ENCODE data around the gene KCNS1.

GRCh38 chr20:45061244-45061643 is 39.7 kb downstream of the KCNS1 start:
- TF ChIP-seq SP1 (IDR thresholded peaks at IDR 0.05) (no peak), TARDBP (IDR thresholded peaks at IDR 0.05) (no peak), FOXK2 (IDR thresholded peaks at IDR 0.05) (no peak), CTBP1 (IDR thresholded peaks at IDR 0.05; ENCODE audit: borderline replicate concordance) (no peak), HDGF (IDR thresholded peaks at IDR 0.05; ENCODE audit: borderline replicate concordance) (no peak), SUZ12 (IDR thresholded peaks at IDR 0.05) (no peak), ARNT (IDR thresholded peaks at IDR 0.05) (no peak), BHLHE40 (IDR thresholded peaks at IDR 0.05; ENCODE audit: borderline replicate concordance) (no peak), ELF4 (IDR thresholded peaks at IDR 0.05) (no peak), PKNOX1 (IDR thresholded peaks at IDR 0.05) (no peak), NFRKB (IDR thresholded peaks at IDR 0.05) (no peak), FOXA1 (IDR thresholded peaks at IDR 0.05) (no peak), L3MBTL2 (conservative IDR thresholded peaks at IDR 0.05) (no peak), FOXM1 (IDR thresholded peaks at IDR 0.05; ENCODE audit: borderline replicate concordance) (no peak)

All from HEK293T (cell line).